Measurements from ENCODE around the gene MRPL4. TPM values are rescaled to one million over a fixed set of nuclear protein-coding genes. Genes with fewer than 3 reads are reported as not detected.

The MRPL4 gene
- total RNA-seq, 1 donor from 2014 or later = 55.0 TPM

- Histone ChIP-seq H3K4me1 (no peaks in the 10 kb centered on the region), H3K27ac (no peak overlapping the region), H3K36me3 (no peaks in the 10 kb centered on the region), H3K9me3 (no peaks in the 10 kb centered on the region), H3K27me3 (no peaks in the 10 kb centered on the region), H3K4me3 (no peak overlapping the region)
- intact Hi-C loops (cut with DNase I) = no loop called here
- no peak for DNase-seq (ENCODE audit: extremely low spot score in 2 of 2)
- TF ChIP-seq POLR2A (IDR thresholded peaks at IDR 0.05) (no peak), CTCF (IDR thresholded peaks at IDR 0.05) (no peak)
Measured at GRCh38 chr19:10306327-10306726, 54.3 kb downstream of the MRPL4 start.

GRCh38 chr19:10309423-10309822 lies 57.4 kb downstream of the MRPL4 start, which contains the start of gene ZGLP1:
Gene ZGLP1 (minus strand): TSS chr19:10309815.
- no peak for DNase-seq (ENCODE audit: extremely low spot score in 2 of 2)
- TF ChIP-seq POLR2A (IDR thresholded peaks at IDR 0.05) = no peak
- TF ChIP-seq CTCF (IDR thresholded peaks at IDR 0.05) = no peak
- TF ChIP-seq POLR2AphosphoS5 (IDR thresholded peaks at IDR 0.05; ENCODE audit: insufficient read depth in 1 of 2, low read depth in 1 of 2) = no peak

More at GRCh38 chr19:10309423-10309822, 57.4 kb downstream of the MRPL4 start, which contains the start of gene ZGLP1:
- Histone ChIP-seq H3K27me3 (no peaks in the 10 kb centered on the region), H3K4me1 (no peaks in the 10 kb centered on the region), H3K4me3 (no peak within 1 kb of the TSS), H3K9me3 (no peaks in the 10 kb centered on the region), H3K36me3 (no peaks in the 10 kb centered on the region), H3K27ac (no peak within 1 kb of the TSS)
- intact Hi-C loops (cut with DNase I) = no loop called here

Small RNA genes within 50 kb of the gene (microRNA-seq; reads per million reads assigned to microRNA genes)
- not detected for gene MIR4322 (ENCODE audit: borderline number of aligned reads, borderline replicate concordance)

Small RNA genes within 50 kb of the gene (small RNA-seq; reads per million reads assigned to genes)
- gene AC011511.1 (not detected), gene MIR4322 (not detected)

Other genes starting within 250 kb of the MRPL4 start
- gene COL5A3, start 241.7 kb upstream of the MRPL4 start, total RNA-seq = 13.3 TPM
- gene RDH8, start 238.7 kb upstream of the MRPL4 start, total RNA-seq = not detected
- gene SHFL, start 165.9 kb upstream of the MRPL4 start, total RNA-seq = 46.9 TPM
- gene ANGPTL6, start 149.5 kb upstream of the MRPL4 start, total RNA-seq = not detected
- gene PPAN, start 145.9 kb upstream of the MRPL4 start, total RNA-seq = 55.2 TPM
- gene P2RY11, start 140.5 kb upstream of the MRPL4 start, total RNA-seq = 9.1 TPM
- 249 TPM for gene EIF3G, start 132.3 kb upstream of the MRPL4 start, total RNA-seq
- 36.8 TPM for gene DNMT1, start 57.3 kb upstream of the MRPL4 start, total RNA-seq
- 28.2 TPM for gene S1PR2, start 20.9 kb upstream of the MRPL4 start, total RNA-seq
- gene ICAM1, start 18.9 kb downstream of the MRPL4 start, total RNA-seq = 22.3 TPM
- not detected for gene ICAM4, start 34.7 kb downstream of the MRPL4 start, total RNA-seq
- 2.0 TPM for gene ICAM5, start 37.7 kb downstream of the MRPL4 start, total RNA-seq
- gene ZGLP1, start 57.6 kb downstream of the MRPL4 start, total RNA-seq = 5.2 TPM
- gene FDX2, start 63.8 kb downstream of the MRPL4 start, total RNA-seq = 25.0 TPM
- 25.5 TPM for gene RAVER1, start 81.3 kb downstream of the MRPL4 start, total RNA-seq
- 7.9 TPM for gene ICAM3, start 87.4 kb downstream of the MRPL4 start, total RNA-seq
- 115 TPM for gene TYK2, start 128.4 kb downstream of the MRPL4 start, total RNA-seq
- gene CDC37, start 151.3 kb downstream of the MRPL4 start, total RNA-seq = 112 TPM
- gene PDE4A, start 168.3 kb downstream of the MRPL4 start, total RNA-seq = 16.7 TPM